Activated CD4-positive, alpha-beta T cell treated with anti-CD3 and anti-CD28 coated beads, Interleukin-10, Interleukin-2, amounts not matched to agents 100 ng/mL and 50 ng/mL, durations not matched to agents 16 hours and 8 hours (primary cell): ENCODE measurements around the gene BPIFB6.

Experiments used
- DNase-seq: peaks from one replicate; pipeline ENCODE4 v3.0.0-alpha.2; 2020

The BPIFB6 gene

DNA sequence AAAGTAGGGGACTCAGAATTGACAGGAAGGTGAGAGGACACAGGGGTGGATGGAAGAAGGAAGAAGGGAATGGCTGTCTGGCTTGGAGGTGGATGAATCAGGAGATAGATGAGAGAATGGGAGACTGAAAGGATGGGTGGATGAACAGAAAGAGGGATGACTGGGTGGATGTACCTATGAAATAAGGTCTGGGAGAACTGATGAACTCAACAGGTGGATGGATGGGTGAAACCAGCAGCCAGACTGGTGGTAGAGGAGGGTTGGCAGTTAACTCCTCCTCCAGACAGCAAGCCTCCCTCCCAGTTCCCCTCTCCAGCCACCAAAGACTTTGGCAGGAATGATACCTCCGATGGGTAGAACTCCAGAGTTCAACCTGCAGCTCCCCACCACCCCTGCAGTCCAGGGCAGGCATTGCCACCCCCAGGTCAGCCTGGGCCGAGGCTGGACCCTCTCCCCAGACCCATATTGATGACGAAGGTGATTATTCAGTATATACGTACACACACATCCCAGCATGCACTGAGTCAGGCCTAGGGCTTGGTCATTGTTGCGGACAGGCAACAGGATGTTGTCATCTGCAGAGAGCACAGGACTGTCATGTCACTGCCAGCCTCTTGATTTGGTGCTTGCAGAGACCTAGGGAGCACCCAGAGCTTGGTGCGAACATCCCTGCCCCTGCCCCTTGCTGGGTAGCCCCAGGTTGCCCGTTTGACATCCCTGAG, 29.2 kb upstream of the BPIFB6 start:
- no peak for DNase-seq

DNA sequence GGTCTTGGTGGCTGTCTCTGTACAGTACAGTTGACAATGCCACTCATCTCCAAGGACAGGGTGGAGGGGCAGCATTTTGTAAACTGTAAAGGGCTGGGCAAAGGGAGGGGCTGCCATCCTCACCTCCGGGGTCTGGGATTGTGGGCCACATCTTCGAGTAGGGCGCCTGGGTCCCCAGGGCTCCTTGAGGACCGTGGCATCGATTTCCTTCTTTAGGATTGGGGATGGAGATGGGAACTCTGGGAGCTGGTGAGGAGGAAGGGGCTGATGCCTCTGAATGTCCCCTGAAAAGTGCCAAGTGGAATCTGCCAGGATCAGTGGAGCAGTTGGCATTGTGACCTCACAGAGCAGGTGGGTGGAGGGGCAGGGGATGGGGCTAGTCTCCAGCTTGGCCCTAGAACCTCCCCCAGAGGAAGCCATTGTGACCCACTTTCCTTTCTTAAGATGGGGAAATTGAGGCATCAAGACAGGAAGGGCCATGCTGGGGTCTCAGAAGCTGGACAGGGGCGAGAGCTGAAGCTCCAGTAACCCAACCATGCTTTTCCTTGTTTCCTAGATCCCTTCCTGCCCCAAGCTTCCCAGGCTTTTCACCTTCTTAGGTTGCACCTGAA, 27.2 kb upstream of the BPIFB6 start, which contains the start of gene SUN5:
Gene SUN5, minus strand, starts transcription at position 293 of the 611 bp plus-strand sequence. Its CDS starts 93 bp downstream, at position 200.
- DNase-seq = no peak

- peak; percentile 56 for DNase-seq
These were observed 26.3 kb upstream of the BPIFB6 start for GRCh38 chr20:33005132-33005566.

DNA sequence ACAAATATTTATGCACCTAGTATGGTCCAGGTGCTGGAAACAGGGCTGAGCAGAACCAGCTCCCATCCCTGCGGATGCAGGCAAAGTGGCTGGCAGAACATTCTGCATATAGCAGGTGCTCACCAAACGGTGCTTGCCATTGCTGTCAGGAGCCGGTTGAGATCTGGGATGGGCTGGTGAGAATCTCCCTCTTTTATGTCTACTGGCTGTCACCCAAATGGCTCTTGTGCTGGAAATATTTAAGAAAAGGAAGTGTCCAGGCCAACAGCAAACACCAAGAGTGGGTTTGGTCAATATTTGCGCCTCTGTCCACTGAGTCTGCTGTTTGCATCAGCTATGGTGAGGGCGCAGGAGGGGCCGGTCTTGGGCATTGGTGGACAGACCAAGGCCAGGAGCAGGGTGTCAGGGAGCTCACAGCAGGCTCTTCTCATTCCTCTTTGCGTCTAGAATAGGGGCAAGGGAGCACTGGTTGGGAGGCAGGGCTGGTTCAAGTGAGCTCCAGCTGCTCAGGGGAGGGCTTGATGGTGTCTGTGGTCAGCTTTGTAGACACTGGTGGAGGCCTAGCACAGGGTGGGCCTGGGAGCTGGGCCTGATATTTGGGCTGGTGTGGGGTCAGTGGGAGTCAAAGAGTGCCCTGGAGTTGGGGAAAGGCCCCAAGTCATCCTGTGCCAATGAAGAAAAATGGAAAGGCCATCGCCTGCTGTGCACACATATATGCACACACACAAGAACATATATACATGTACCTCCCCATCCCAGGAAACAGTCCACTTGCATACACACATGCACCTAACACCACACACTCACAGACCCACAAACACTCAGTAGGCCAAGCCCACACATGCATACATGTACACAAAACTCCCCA, 25.3 kb upstream of the BPIFB6 start:
- no peak for DNase-seq

DNA sequence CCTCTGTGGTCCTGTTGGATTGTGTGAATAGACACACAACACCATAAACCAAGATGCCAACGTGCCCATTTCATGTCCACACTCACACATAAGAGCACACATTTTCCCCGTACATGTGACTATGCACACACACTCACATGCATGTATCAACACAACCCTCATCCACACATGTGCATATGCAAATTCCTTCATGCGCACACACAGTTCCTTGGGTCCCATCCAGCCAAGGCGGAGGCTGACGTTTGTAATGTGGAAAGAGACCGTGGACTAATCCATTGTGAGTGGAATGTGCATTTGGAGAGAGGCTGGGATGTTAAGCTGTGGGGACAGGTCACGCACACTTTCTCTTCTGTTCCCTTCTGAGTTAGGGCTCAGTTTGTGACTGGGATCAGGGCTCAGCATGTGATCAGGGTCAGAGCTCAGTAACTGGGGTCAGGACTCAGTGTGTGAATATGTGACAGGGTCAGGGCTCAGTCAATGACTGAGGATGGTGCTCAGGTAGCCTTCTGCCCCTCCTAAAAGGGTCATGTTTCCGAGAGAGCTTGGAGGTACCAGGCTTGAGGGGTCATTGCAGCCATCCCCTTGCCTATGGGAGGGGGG, 24.6 kb upstream of the BPIFB6 start:
- DNase-seq = no peak

GRCh38 chr20:33007376-33008335, 23.8 kb upstream of the BPIFB6 start, which contains the start of gene BPIFB2:
Gene BPIFB2 (plus strand): TSS chr20:33007704. CDS start chr20:33008575, 871 bp downstream.
- no peak for DNase-seq

- no peak for DNase-seq
These were observed 22.9 kb upstream of the BPIFB6 start for GRCh38 chr20:33008336-33009213.

DNA sequence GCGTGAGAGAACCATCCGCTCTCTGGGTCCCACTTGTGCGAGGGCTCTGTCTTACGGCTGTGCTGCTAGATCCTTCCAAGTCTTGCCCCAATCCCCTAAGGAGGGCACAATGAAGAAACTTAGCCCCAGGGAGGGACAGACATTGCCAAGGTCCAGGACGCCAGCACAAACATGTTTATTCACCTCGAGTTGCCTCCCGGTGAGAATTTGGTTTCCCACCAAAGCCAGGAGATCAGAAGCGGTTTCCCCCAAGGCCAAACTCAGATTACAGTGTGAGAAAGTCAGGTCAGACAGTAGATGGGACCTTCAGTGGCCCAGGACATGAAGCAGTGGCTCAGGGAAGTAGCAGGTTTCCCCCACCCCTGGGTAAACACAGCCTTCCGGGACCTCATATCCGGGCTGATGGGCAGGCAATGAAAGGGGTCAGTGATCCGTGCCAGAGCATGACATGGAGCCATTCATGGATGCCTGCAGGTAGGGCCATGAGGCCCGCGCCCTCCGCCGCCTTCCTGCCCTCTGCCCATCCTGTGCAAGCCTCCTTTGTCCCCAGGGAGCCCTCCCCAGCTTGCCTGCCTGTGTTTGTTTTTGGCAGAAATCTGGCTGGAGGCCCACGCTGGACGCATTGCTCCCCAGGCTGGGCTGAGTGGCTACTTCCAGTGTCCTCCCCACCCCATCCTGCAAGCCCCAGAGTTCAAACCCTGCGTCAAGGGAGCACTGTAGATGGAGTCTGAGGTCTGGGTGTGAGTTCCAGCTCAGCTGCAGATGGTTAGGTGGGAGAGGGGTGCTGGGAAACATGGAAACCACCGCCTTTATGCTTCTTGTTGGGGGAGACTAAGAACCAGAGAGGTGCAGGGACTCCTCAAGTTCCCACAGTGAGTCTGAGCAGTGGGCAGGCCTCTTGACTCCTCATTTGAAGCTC, 22.0 kb upstream of the BPIFB6 start:
- no peak for DNase-seq

DNA sequence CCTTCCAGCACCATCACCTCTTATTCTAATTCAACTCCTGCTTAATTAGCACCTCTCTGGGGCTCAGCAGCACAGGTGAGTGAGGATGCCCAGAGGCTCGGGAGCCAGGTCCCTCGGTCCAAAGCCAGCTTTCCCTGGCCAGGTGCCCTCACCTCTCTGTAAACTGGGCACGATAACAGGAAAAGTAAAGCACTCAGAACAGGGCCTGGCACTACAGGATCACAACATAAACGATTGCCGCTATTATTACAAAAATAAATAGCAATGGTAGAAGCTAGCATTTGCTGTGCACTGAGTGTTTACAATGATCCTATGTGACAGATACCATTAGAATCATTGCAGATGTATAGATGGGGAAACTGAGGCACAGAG, 21.3 kb upstream of the BPIFB6 start:
- no peak for DNase-seq

GRCh38 chr20:33010674-33011449, 20.6 kb upstream of the BPIFB6 start:
- DNase-seq = no peak

GRCh38 chr20:33012327-33013189, 18.9 kb upstream of the BPIFB6 start:
- no peak for DNase-seq

GRCh38 chr20:33013701-33014326, 17.6 kb upstream of the BPIFB6 start:
- DNase-seq = no peak

GRCh38 chr20:33014336-33015113, 16.9 kb upstream of the BPIFB6 start:
- no peak for DNase-seq

DNA sequence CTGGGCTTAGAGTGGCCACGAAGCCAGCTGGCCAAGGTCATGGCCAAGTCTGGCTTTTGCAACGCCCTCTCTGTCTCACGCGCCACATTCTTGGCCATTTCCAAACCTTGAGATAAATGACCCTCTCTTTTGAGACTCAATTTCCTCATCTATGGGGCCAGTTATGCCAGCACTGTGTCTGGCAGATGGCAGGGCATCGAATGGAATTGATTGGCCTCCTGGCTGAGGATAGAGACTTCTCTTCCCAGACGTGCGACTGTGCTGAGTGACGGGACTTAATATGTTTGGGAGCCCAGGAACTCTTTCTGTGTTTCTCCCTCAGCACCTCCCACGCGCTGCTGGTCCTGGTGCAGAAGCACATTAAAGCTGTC, 16.3 kb upstream of the BPIFB6 start:
- no peak for DNase-seq

DNA sequence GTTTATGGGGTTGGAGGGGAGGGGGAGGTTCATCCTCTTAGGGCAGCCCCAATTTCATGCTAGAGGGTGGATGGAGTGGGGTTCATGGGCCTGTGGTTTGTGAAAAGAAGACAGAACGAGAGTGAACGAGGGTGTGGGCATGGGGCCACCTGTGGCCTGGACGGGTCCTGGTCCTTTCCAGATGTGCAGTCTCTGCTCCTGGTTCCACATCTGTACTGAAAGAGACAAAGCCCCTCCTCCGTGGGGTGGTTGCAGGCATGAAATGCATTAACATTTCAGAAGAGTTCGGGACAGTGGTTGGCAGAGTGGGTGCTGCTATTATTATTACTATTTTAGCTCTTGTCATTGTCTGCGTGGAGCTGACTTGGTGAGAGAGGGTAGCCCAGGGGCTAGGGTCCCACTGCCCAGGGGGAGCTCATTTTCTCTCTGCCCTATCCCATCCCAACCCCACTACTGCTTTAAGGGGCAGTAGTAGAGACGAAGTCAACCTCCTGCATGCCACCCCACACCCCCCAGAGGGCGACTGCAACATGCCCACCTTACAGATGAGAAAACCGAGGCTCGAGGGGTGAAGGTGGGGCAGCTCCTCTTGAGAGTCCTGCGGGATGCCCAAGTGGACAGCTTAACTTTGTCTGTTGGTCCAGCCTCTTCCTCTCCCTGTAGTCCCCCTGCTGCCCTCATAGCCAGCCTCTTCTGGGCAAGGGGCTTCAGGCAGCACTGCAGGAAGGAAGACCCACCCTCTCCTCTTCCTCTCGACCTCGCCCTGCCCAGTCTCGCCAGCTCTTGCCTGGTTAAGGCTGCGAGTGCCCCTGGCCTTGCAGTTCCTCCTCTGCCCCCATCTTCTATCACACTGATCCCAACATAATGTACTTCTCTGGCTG, 15.5 kb upstream of the BPIFB6 start:
- no peak for DNase-seq
